Natural killer cell treated with Interleukin-12 subunit alpha and Interleukin-12 subunit beta and Interleukin-15 and Interleukin-18, amount 100 ng/mL, for 72 hours (primary cell): Measurements from ENCODE around the gene VCAN. TPM values are rescaled to one million over a fixed set of nuclear protein-coding genes. Genes with fewer than 3 reads are reported as not detected.
A peak's percentile ranks its signal among the peaks of the same experiment; 100 is the strongest.

ENCODE experiments used
- ATAC-seq, 2 donors: fragments of 150-1000 bp; cut with Tn5 transposase in 1 of 2; sonication (Bioruptor Pico), chemical (Tn5 transposase) in 1 of 2; 2 replicates each; pipeline ENCODE4 v1.10.0; 2021
- DNase-seq: peaks from one replicate; pipeline ENCODE4 v3.0.0; 2022; ENCODE audit warnings: low spot score
- H3K27ac Mint-ChIP-seq, 2 donors: 1 replicate in 1 of 2; 2 replicates in 1 of 2; pipeline ENCODE4 v1.8.0; 2022; ENCODE audit warnings: mixed read lengths in 2 of 2, mild to moderate bottlenecking in 1 of 2, moderate library complexity in 1 of 2
- H3K27me3 Mint-ChIP-seq, 2 donors: 1 replicate in 1 of 2; 2 replicates in 1 of 2; pipeline ENCODE4 v1.8.0; 2022; ENCODE audit warnings: mixed read lengths in 2 of 2
- H3K36me3 Mint-ChIP-seq: one replicate; pipeline ENCODE4 v1.8.0; 2022; ENCODE audit warnings: mixed read lengths
- H3K4me1 Mint-ChIP-seq, 2 donors: 1 replicate in 1 of 2; 2 replicates in 1 of 2; pipeline ENCODE4 v1.8.0; 2022; ENCODE audit warnings: low read depth in 2 of 2, mixed read lengths in 2 of 2, mild to moderate bottlenecking in 1 of 2
- H3K4me3 Mint-ChIP-seq: one replicate; pipeline ENCODE4 v1.8.0; 2022; ENCODE audit warnings: mixed read lengths
- H3K9me3 Mint-ChIP-seq: 2 replicates; pipeline ENCODE4 v1.8.0; 2022; ENCODE audit warnings: mixed read lengths
- total RNA-seq, 2 donors: library from RNA; stranded (reverse); gene quantifications; one replicate each; pipeline ENCODE4 v1.2.3, GENCODE V29; 2022

VCAN gene
- total RNA-seq, 2 donors from 2014 or later, result 0.42 to 0.57 TPM

- Mint-ChIP-seq H3K9me3 (no peaks in the 10 kb centered on the region), H3K4me1 (peaks cover 17 to 20% of the 10 kb centered on the region in 2 donors), H3K27me3 (peaks cover 45 to 70% of the 10 kb centered on the region in 2 donors), H3K36me3 (peaks cover 9% of the 10 kb centered on the region), H3K27ac (peak overlapping the region; percentile 43 to 44), H3K4me3 (peak overlapping the region; percentile 89)
- DNase-seq, result no peak
- peak; percentile 58 to 70 for ATAC-seq
These were observed 2.0 kb downstream of the VCAN start for GRCh38 chr5:83473346-83474160.

DNA sequence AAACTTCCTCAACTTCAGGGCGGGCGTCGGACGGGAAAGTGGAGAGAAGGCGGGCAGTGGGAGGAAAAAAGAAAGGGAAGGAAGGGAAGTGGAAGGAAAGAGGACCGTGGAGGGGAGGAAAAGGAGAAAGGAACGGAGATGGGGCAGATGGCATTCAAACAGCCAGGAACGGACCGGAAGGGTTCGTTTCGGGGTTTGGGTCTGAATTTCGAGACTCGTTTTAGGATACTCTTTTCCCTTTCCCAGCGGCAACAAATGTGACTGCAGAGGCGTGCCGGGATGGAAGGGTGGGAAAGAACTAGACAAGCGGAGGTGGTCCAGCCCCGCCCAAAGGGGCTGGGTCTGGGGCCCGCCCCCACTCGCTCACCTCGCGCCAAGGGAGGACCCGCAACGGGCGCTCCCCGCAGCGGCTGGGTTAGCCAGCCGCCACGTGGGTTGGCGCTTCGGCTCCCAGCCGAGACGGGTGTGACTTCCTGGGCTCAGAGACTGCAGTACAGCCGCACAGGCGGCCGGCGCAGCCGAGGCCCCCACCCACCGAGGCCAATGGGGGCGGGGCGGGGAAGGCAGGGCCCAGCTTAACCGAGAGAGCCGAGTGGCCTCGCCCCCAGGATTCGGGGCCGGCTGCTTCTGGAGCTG, 2.7 kb downstream of the VCAN start:
- Mint-ChIP-seq H3K4me3 (peak overlapping the region; percentile 89), H3K4me1 (peaks cover 17 to 20% of the 10 kb centered on the region in 2 donors), H3K27me3 (peaks cover 48 to 69% of the 10 kb centered on the region in 2 donors), H3K9me3 (no peaks in the 10 kb centered on the region), H3K27ac (peak overlapping the region; percentile 43 to 44), H3K36me3 (peaks cover 9% of the 10 kb centered on the region)
- peak; percentile 72 for DNase-seq
- peak; percentile 71 to 78 for ATAC-seq

DNA sequence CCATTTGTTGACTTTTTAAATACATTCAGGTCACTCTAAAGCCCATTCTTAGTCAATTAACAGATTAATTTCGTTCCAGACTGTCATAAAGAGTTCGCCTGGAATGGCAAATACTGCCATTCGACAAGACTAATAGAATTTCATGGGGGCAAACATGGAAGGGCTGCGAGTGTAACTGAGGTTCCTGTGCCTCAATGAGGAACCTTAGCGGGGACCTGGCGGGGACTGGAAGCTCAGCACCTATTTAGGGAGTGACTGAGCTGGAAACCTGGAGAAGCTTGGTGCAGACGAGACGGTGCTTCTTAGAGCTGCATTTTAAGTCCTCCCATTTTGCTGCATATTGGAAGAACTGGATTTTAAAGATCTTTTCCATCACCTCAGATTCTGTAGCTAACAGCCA, 3.4 kb downstream of the VCAN start:
- no peak for ATAC-seq
- H3K27me3 Mint-ChIP-seq, result peaks cover 53 to 69% of the 10 kb centered on the region in 2 donors
- no peak overlapping the region for H3K27ac Mint-ChIP-seq
- peaks cover 9% of the 10 kb centered on the region for H3K36me3 Mint-ChIP-seq
- H3K4me1 Mint-ChIP-seq, result peaks cover 17 to 20% of the 10 kb centered on the region in 2 donors
- H3K9me3 Mint-ChIP-seq, result no peaks in the 10 kb centered on the region
- DNase-seq, result no peak
- H3K4me3 Mint-ChIP-seq, result peak overlapping the region; percentile 33

DNA sequence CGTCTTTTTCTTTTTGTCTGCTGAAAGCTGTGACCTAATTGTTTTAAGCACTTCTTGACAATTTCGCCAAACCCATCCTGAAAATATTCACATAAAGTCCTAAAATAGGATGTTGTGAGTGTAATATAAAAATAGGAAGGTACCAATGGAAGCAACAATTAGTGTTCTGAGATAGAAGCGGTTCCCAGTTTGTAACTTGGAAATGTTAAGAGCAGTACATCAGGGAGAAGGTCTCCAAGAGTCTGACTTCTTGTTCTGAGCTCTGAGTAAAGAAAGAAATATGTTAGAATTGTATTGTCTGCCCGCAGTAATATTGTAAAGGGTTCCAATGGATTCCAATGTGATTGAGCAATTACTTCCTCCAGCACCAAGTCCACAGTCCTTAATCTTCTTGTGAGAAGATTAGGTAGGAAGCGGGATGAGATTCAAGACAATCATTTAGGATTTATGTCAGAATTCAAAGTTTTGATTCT, 3.9 kb downstream of the VCAN start:
- Mint-ChIP-seq H3K27me3 (peaks cover 53 to 69% of the 10 kb centered on the region in 2 donors), H3K9me3 (no peaks in the 10 kb centered on the region), H3K4me3 (peak overlapping the region; percentile 33), H3K36me3 (peaks cover 9% of the 10 kb centered on the region), H3K27ac (no peak overlapping the region), H3K4me1 (peaks cover 17 to 20% of the 10 kb centered on the region in 2 donors)
- ATAC-seq, result no peak
- no peak for DNase-seq

DNA sequence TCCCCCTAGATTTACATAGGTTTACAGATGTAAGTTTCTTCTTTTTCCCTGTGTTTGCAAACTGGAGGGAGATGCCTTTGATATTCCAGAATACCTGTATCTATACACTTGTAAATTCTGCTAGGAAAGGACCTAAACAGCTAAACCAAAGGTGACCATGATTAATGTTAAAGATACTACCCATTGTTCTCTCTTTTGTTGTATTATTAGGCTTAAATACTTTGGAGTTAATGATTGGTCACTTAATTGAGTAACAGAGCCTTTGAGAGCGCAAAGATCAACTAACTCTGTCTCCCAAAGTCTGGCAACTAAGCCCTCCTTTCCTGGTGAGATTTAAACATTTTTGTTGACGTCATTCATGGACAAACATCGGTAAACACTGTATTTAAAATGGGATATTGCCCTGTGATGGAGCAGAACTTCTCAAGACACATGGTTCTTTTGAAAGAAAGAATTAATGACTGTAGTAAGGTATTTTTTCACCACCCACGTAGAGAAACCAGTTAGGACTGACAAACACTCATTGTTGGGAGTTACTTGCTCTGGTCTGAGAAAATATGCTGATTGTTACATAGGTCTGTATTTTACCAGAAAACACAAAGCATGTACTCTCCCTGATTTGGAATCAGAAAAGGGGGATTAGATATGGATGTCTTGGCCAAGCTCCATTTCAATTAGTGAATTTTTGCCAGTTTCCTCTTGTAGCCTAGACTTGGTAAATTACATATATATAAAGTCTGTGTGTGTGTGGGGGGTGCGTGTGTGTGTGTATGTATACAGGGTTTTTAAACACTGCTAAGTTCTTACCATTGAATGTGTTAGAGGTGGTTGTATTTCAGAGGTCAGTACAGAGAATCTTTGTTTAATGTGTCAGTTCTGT, 4.6 kb downstream of the VCAN start:
- no peaks in the 10 kb centered on the region for H3K9me3 Mint-ChIP-seq
- peaks cover 48 to 63% of the 10 kb centered on the region in 2 donors for H3K27me3 Mint-ChIP-seq
- H3K4me1 Mint-ChIP-seq, result peaks cover 17 to 20% of the 10 kb centered on the region in 2 donors
- DNase-seq, result no peak
- H3K4me3 Mint-ChIP-seq, result no peak overlapping the region
- peaks cover 5% of the 10 kb centered on the region for H3K36me3 Mint-ChIP-seq
- ATAC-seq, result no peak
- H3K27ac Mint-ChIP-seq, result no peak overlapping the region

GRCh38 chr5:83482961-83483360, 11.4 kb downstream of the VCAN start:
- peaks cover 22 to 31% of the 10 kb centered on the region in 2 donors for H3K27me3 Mint-ChIP-seq
- no peak overlapping the region for H3K27ac Mint-ChIP-seq
- DNase-seq, result no peak

DNA sequence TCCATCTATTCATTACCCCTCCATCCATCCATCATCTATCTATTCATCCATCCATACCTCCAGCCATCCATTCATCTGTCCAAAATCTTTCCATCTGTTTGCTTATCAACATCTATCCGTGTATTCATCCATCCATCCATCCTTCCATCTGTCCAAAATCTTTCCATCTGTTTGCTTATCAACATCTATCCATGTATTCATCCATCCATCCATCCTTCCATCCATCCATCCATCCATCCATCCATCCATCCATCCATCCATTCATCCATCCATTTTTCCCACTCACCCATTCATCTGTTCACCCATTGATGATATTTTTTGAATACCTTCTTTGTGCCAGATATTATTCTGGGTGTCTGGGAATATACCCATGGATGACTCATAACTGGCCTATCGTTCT, 12.8 kb downstream of the VCAN start:
- no peak for ATAC-seq
- Mint-ChIP-seq H3K4me3 (no peak overlapping the region), H3K36me3 (no peaks in the 10 kb centered on the region), H3K27me3 (peaks cover 18 to 28% of the 10 kb centered on the region in 2 donors), H3K4me1 (no peaks in the 10 kb centered on the region), H3K27ac (no peak overlapping the region), H3K9me3 (peaks cover 12% of the 10 kb centered on the region)
- DNase-seq, result no peak

More at GRCh38 chr5:83482961-83483360, 11.4 kb downstream of the VCAN start:
- Mint-ChIP-seq H3K9me3 (peaks cover 12% of the 10 kb centered on the region), H3K36me3 (no peaks in the 10 kb centered on the region), H3K4me3 (no peak overlapping the region), H3K4me1 (no peaks in the 10 kb centered on the region)
- ATAC-seq, result no peak

GRCh38 chr5:83485842-83486241, 14.3 kb downstream of the VCAN start:
- Mint-ChIP-seq H3K27ac (no peak overlapping the region), H3K36me3 (no peaks in the 10 kb centered on the region), H3K4me1 (no peaks in the 10 kb centered on the region), H3K27me3 (peaks cover 13 to 17% of the 10 kb centered on the region in 2 donors), H3K4me3 (no peak overlapping the region), H3K9me3 (peaks cover 12% of the 10 kb centered on the region)
- no peak for ATAC-seq
- DNase-seq, result no peak

GRCh38 chr5:83487155-83487554, 15.6 kb downstream of the VCAN start:
- H3K27ac Mint-ChIP-seq, result no peak overlapping the region
- H3K27me3 Mint-ChIP-seq, result peaks cover 13 to 17% of the 10 kb centered on the region in 2 donors
- ATAC-seq (no peak), DNase-seq (no peak)
- no peaks in the 10 kb centered on the region for H3K36me3 Mint-ChIP-seq
- peaks cover 12% of the 10 kb centered on the region for H3K9me3 Mint-ChIP-seq
- no peaks in the 10 kb centered on the region for H3K4me1 Mint-ChIP-seq
- H3K4me3 Mint-ChIP-seq, result no peak overlapping the region

DNA sequence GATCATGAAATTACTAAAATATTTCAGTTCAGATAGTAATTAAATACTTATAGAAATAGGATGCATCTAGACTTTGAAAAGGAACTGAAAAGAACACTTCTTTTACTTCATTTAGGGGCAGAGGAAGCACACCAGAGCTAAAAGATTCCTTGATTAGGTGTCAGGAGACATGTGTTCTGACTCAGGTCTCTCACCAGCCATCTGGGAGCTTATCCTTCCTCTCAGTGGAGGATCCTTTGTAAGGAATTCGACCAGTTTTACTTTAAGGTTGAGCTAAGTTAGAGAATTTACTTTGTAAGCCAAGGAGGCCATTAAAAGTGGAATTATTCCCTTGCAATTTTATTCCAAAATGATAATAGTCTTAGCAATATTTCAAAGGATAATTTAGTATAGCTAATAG, 16.7 kb downstream of the VCAN start:
- no peak overlapping the region for H3K4me3 Mint-ChIP-seq
- peaks cover 9% of the 10 kb centered on the region for H3K9me3 Mint-ChIP-seq
- DNase-seq, result no peak
- peaks cover 8 to 10% of the 10 kb centered on the region in 2 donors for H3K27me3 Mint-ChIP-seq
- no peak for ATAC-seq
- no peak overlapping the region for H3K27ac Mint-ChIP-seq
- H3K4me1 Mint-ChIP-seq, result no peaks in the 10 kb centered on the region
- H3K36me3 Mint-ChIP-seq, result no peaks in the 10 kb centered on the region

- Mint-ChIP-seq H3K27me3 (peaks cover 9 to 10% of the 10 kb centered on the region in 2 donors), H3K27ac (no peak overlapping the region), H3K4me3 (no peak overlapping the region), H3K9me3 (peaks cover 9% of the 10 kb centered on the region), H3K36me3 (no peaks in the 10 kb centered on the region), H3K4me1 (no peaks in the 10 kb centered on the region)
- DNase-seq (no peak), ATAC-seq (no peak)
These were observed 17.3 kb downstream of the VCAN start for GRCh38 chr5:83488821-83489220.

GRCh38 chr5:83490203-83490602, 18.7 kb downstream of the VCAN start:
- H3K36me3 Mint-ChIP-seq, result no peaks in the 10 kb centered on the region
- H3K27ac Mint-ChIP-seq, result no peak overlapping the region
- H3K4me3 Mint-ChIP-seq, result no peak overlapping the region
- no peak for ATAC-seq
- peaks cover 0 to 6% of the 10 kb centered on the region in 2 donors for H3K27me3 Mint-ChIP-seq
- H3K9me3 Mint-ChIP-seq, result peaks cover 5% of the 10 kb centered on the region
- no peak for DNase-seq
- H3K4me1 Mint-ChIP-seq, result no peaks in the 10 kb centered on the region

- ATAC-seq (no peak), DNase-seq (no peak)
- Mint-ChIP-seq H3K4me3 (no peak overlapping the region), H3K27ac (no peak overlapping the region), H3K27me3 (peaks cover 0 to 3% of the 10 kb centered on the region in 2 donors), H3K36me3 (no peaks in the 10 kb centered on the region), H3K4me1 (no peaks in the 10 kb centered on the region), H3K9me3 (no peaks in the 10 kb centered on the region)
These were observed 20.8 kb downstream of the VCAN start for GRCh38 chr5:83492331-83492730.
